Retinal pigment epithelial cell (primary cell): Measurements from ENCODE around the gene NBEAL2.

ENCODE experiments used
- DNase-seq: peaks from one replicate; pipeline ENCODE4 v3.0.0-alpha.2; 2010; ENCODE audit warnings: low read depth
- H3K4me3 ChIP-seq: 2 replicates; pipeline ENCODE4 v1.5.1; 2011; ENCODE audit warnings: mild to moderate bottlenecking, low read length, control low read depth, moderate library complexity
- TF ChIP-seq, protein P1 (sequence below): conservative IDR thresholded peaks from 2 replicates; pipeline ENCODE4 v1.5.1; 2011; ENCODE audit warnings: low read depth, low read length, control low read depth, inconsistent platforms

The NBEAL2 gene

GRCh38 chr3:46982546-46982945, 3.1 kb downstream of the NBEAL2 start:
- TF ChIP-seq, protein P1, sequence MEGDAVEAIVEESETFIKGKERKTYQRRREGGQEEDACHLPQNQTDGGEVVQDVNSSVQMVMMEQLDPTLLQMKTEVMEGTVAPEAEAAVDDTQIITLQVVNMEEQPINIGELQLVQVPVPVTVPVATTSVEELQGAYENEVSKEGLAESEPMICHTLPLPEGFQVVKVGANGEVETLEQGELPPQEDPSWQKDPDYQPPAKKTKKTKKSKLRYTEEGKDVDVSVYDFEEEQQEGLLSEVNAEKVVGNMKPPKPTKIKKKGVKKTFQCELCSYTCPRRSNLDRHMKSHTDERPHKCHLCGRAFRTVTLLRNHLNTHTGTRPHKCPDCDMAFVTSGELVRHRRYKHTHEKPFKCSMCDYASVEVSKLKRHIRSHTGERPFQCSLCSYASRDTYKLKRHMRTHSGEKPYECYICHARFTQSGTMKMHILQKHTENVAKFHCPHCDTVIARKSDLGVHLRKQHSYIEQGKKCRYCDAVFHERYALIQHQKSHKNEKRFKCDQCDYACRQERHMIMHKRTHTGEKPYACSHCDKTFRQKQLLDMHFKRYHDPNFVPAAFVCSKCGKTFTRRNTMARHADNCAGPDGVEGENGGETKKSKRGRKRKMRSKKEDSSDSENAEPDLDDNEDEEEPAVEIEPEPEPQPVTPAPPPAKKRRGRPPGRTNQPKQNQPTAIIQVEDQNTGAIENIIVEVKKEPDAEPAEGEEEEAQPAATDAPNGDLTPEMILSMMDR, result no peak
- no peak for DNase-seq

DNA sequence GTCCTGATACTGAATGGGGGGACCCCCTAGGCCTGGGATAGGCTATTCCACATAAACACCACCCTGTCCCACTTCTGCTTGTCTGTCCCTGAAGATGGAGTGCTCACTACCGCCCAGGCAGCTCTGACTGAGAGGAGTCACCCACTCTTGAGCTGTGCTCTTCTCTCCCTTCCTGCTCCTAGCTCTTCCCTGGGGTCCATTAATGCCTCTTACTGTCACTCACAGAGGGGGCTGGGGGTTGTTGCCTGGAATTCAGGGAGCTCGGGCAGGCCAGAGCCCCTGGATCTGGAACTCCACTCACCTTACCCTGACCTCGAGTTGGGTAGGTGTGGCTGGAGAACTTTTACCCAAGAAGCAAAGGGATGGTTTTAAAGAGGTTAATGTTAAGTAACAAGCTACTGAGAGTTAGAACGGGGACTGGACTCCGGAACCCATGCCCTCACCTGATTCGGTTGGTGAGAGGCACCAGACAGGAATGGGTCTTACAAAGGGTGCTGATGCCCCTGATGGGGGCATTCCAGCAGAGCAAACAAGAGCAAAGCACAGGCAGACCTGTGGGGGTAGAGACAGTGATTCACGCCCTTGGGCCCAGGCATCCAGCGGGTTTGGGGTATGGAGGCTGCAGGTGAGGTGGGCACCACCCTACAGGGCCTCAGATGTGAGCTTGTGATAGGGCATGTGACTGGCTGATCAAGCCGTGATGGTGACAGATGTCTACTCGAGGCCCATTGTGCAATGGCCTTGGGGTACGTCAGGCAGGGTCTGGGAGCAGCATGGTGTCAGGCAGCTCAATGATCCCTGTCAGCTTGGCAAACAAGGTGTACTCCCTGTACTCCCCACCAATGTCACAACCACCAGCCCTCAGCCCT, 5.4 kb downstream of the NBEAL2 start:
- no peak overlapping the region for H3K4me3 ChIP-seq
- TF ChIP-seq, protein P1, result no peak
- no peak for DNase-seq

More at GRCh38 chr3:46982546-46982945, 3.1 kb downstream of the NBEAL2 start:
- H3K4me3 ChIP-seq, result no peak overlapping the region

- TF ChIP-seq, protein P1, result no peak
- no peak overlapping the region for H3K4me3 ChIP-seq
- DNase-seq, result no peak
Measured at GRCh38 chr3:46985588-46985987, 6.1 kb downstream of the NBEAL2 start.

GRCh38 chr3:46986055-46986730, 6.7 kb downstream of the NBEAL2 start:
- no peak overlapping the region for H3K4me3 ChIP-seq
- TF ChIP-seq, protein P1, result no peak
- no peak for DNase-seq

DNA sequence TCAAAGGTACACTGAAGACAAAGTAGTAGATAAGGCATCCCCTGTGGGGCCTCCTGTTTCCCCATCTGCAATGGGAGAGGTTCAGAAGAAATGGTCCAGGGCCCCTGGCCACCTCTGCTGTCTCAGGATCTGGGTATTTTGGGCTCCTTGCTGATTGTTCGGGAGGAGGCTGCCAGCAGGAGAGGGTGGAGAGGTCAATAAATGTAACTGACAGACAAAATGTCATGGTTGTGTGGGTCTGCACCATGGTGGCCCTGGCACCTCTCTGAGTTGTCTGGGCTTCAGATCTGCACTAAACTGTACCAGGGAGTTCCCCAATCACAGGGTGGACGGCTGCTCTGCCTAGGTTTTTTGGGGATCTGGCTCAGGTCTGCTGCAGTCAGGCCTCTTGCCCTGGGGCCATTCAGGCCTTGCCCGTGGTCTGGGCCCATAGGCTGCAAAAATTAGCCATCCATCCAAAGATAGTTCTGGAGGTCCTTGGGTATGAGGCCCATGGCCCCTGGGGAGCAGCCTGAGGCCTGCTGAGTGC, 7.4 kb downstream of the NBEAL2 start:
- H3K4me3 ChIP-seq, result no peak overlapping the region

GRCh38 chr3:46987319-46987742, 7.9 kb downstream of the NBEAL2 start:
- DNase-seq, result no peak
- TF ChIP-seq, protein P1, result peak; percentile 5
- H3K4me3 ChIP-seq, result no peak overlapping the region

More for the DNA sequence above, 7.4 kb downstream of the NBEAL2 start:
- TF ChIP-seq, protein P1, result no peak
- no peak for DNase-seq
